Effector memory CD8-positive, alpha-beta T cell (primary cell): Measurements from ENCODE around the gene HDDC3.

ENCODE experiments used
- ATAC-seq: fragments of 150-1000 bp; cut with Tn5 transposase; replicated peaks from 2 replicates; pipeline ENCODE4 v1.10.0; 2021; ENCODE audit warnings: mild to moderate bottlenecking, moderate library complexity
- DNase-seq, 3 experiments: peaks; one replicate each; pipeline ENCODE4 v3.0.0; 2021
- H3K27ac Mint-ChIP-seq, 2 donors: one replicate each; pipeline ENCODE4 v1.8.0; 2022; ENCODE audit warnings: mild to moderate bottlenecking in 2 of 2, mixed read lengths in 2 of 2, moderate library complexity in 2 of 2
- H3K27me3 Mint-ChIP-seq, 2 donors: one replicate each; pipeline ENCODE4 v1.8.0; 2022; ENCODE audit warnings: mixed read lengths in 2 of 2
- H3K36me3 Mint-ChIP-seq: one replicate; pipeline ENCODE4 v1.8.0; 2022; ENCODE audit warnings: mild to moderate bottlenecking, moderate library complexity, mixed read lengths; ENCODE audit not compliant: insufficient read depth
- H3K4me1 Mint-ChIP-seq, 2 donors: one replicate each; pipeline ENCODE4 v1.8.0; 2022; ENCODE audit warnings: low read depth in 2 of 2, mixed read lengths in 2 of 2
- H3K4me3 Mint-ChIP-seq, 2 donors: one replicate each; pipeline ENCODE4 v1.8.0; 2022; ENCODE audit warnings: mild to moderate bottlenecking in 2 of 2, mixed read lengths in 2 of 2, moderate library complexity in 2 of 2
- H3K9me3 Mint-ChIP-seq, 2 donors: one replicate each; pipeline ENCODE4 v1.8.0; 2022; ENCODE audit warnings: mixed read lengths in 2 of 2

Gene HDDC3

DNA sequence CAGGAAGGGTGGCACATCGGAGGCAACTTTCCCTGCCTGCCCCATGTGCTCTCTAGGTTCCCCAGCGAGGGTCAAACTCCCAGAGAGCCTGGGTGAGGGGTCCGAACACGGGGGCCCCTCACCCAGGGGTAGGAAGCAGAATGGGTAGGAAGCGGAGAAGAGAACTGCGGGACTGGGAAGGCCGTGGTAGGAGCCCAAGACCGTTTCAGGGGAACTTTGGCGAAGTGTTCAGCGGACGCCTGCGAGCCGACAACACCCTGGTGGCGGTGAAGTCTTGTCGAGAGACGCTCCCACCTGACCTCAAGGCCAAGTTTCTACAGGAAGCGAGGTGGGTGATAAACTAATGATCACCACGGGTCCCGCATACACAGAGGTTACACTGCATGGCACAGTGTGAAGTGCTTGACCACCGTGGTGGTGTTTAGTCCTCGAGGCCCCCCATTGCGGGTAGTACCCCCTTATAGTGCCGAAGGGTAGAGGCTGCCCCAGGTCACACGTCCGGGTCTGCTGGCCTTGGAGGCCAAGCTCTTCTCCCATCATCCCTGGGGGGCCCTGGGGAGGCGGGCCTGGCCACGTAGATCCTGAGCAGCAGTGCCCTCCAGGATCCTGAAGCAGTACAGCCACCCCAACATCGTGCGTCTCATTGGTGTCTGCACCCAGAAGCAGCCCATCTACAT, 39.7 kb downstream of the HDDC3 start:
- peaks cover 7% of the 10 kb centered on the region for H3K36me3 Mint-ChIP-seq
- peaks cover 2 to 12% of the 10 kb centered on the region in 2 donors for H3K27me3 Mint-ChIP-seq
- H3K4me3 Mint-ChIP-seq = no peak overlapping the region

DNA sequence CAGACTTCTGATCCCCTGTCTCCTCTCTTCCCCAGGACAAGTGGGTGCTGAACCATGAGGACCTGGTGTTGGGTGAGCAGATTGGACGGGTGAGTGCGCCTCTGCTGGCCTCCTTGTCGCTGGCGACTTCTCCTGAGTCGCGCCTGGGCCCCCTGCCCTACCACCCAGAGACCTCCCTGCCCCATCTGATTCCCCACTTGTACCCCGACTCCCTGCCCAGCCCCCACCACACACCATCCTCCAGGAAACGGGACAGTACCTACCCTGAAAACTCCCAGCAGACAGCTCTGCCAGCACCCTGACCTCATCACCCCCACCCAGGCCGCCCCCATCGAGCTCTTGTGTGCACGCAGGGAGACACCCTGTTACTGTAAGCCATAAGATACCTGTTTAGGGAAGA, 40.3 kb downstream of the HDDC3 start:
- Mint-ChIP-seq H3K4me1 (peaks cover 10 to 17% of the 10 kb centered on the region in 2 donors), H3K27me3 (peaks cover 7 to 12% of the 10 kb centered on the region in 2 donors), H3K9me3 (no peaks in the 10 kb centered on the region), H3K4me3 (no peak overlapping the region), H3K27ac (peak overlapping the region in 1 of 2 donors; percentile 79), H3K36me3 (peaks cover 7% of the 10 kb centered on the region)
- ATAC-seq = no peak
- no peak for DNase-seq

More for the DNA sequence above, 39.7 kb downstream of the HDDC3 start:
- Mint-ChIP-seq H3K4me1 (peaks cover 10 to 17% of the 10 kb centered on the region in 2 donors), H3K27ac (peak overlapping the region in 1 of 2 donors; percentile 79), H3K9me3 (no peaks in the 10 kb centered on the region)
- DNase-seq (no peak), ATAC-seq (no peak)

- peaks cover 7 to 12% of the 10 kb centered on the region in 2 donors for H3K27me3 Mint-ChIP-seq
- DNase-seq = no peak
- no peak overlapping the region for H3K27ac Mint-ChIP-seq
- H3K4me3 Mint-ChIP-seq = no peak overlapping the region
- H3K9me3 Mint-ChIP-seq = no peaks in the 10 kb centered on the region
- peaks cover 10 to 17% of the 10 kb centered on the region in 2 donors for H3K4me1 Mint-ChIP-seq
- ATAC-seq = no peak
- peaks cover 7% of the 10 kb centered on the region for H3K36me3 Mint-ChIP-seq
Measured at GRCh38 chr15:90891346-90891949, 40.9 kb downstream of the HDDC3 start.

DNA sequence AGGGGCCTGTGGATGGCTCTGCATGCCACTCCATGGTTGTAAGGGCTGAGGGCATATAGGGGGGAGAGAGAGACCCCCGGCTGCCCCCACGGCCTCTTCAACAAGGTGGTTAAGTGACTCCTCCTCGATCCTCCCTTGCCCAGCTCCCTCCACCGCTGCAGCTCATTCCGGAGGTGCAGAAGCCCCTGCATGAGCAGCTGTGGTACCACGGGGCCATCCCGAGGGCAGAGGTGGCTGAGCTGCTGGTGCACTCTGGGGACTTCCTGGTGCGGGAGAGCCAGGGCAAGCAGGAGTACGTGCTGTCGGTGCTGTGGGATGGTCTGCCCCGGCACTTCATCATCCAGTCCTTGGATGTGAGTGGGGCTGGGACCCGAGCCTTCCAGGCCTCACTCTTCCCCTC, 41.5 kb downstream of the HDDC3 start:
- no peak for DNase-seq
- H3K9me3 Mint-ChIP-seq = no peaks in the 10 kb centered on the region
- H3K27me3 Mint-ChIP-seq = peaks cover 7 to 12% of the 10 kb centered on the region in 2 donors
- H3K4me3 Mint-ChIP-seq = no peak overlapping the region
- ATAC-seq = no peak
- H3K4me1 Mint-ChIP-seq = peaks cover 14 to 17% of the 10 kb centered on the region in 2 donors
- H3K27ac Mint-ChIP-seq = no peak overlapping the region
- H3K36me3 Mint-ChIP-seq = peaks cover 7% of the 10 kb centered on the region

GRCh38 chr15:90889736-90890456, 42.5 kb downstream of the HDDC3 start:
- H3K4me3 Mint-ChIP-seq = peak overlapping the region; percentile 58 to 62
- H3K27me3 Mint-ChIP-seq = peaks cover 7 to 17% of the 10 kb centered on the region in 2 donors
- DNase-seq (no peak), ATAC-seq (peak; percentile 22)
- H3K4me1 Mint-ChIP-seq = peaks cover 17 to 20% of the 10 kb centered on the region in 2 donors
- H3K27ac Mint-ChIP-seq = peak overlapping the region in 1 of 2 donors; percentile 62
- H3K36me3 Mint-ChIP-seq = peaks cover 10% of the 10 kb centered on the region
- H3K9me3 Mint-ChIP-seq = no peaks in the 10 kb centered on the region

- ATAC-seq (peak; percentile 92), DNase-seq (peak; percentile 44 to 52 (median 50))
- Mint-ChIP-seq H3K9me3 (no peaks in the 10 kb centered on the region), H3K4me1 (peaks cover 17 to 21% of the 10 kb centered on the region in 2 donors), H3K27ac (peak overlapping the region in 1 of 2 donors; percentile 62), H3K36me3 (peaks cover 10% of the 10 kb centered on the region), H3K27me3 (peaks cover 7 to 18% of the 10 kb centered on the region in 2 donors), H3K4me3 (peak overlapping the region; percentile 58 to 62)
Measured at GRCh38 chr15:90889313-90889730, 43.0 kb downstream of the HDDC3 start.

DNA sequence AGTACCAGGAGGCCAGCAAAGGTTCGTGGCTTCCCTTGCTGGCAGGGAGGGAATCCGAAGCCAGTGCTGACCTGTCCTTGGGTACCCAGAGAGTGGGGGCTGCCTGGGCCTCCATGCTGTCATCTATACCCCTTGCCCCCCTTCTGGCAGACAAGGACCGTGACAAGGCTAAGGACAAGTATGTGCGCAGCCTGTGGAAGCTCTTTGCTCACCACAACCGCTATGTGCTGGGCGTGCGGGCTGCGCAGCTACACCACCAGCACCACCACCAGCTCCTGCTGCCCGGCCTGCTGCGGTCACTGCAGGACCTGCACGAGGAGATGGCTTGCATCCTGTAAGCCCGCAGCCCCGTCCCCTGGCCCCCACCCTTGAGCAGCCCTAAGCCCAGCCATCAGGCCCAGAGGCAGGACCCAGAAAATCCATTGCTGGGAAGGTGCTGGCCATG, 45.3 kb downstream of the HDDC3 start:
- peaks cover 22% of the 10 kb centered on the region for H3K36me3 Mint-ChIP-seq
- ATAC-seq (no peak), DNase-seq (no peak)
- H3K27me3 Mint-ChIP-seq = peaks cover 7 to 18% of the 10 kb centered on the region in 2 donors
- peaks cover 17 to 21% of the 10 kb centered on the region in 2 donors for H3K4me1 Mint-ChIP-seq
- H3K4me3 Mint-ChIP-seq = no peak overlapping the region
- no peaks in the 10 kb centered on the region for H3K9me3 Mint-ChIP-seq
- H3K27ac Mint-ChIP-seq = no peak overlapping the region

- DNase-seq = no peak
- Mint-ChIP-seq H3K27me3 (peaks cover 7 to 18% of the 10 kb centered on the region in 2 donors), H3K9me3 (no peaks in the 10 kb centered on the region), H3K36me3 (peaks cover 26% of the 10 kb centered on the region), H3K4me1 (peaks cover 17 to 21% of the 10 kb centered on the region in 2 donors), H3K4me3 (no peak overlapping the region), H3K27ac (no peak overlapping the region)
- no peak for ATAC-seq
Measured at GRCh38 chr15:90886291-90886614, 46.1 kb downstream of the HDDC3 start.

GRCh38 chr15:90885432-90886290, 46.7 kb downstream of the HDDC3 start:
- Mint-ChIP-seq H3K36me3 (peaks cover 32% of the 10 kb centered on the region), H3K9me3 (no peaks in the 10 kb centered on the region), H3K4me3 (peak overlapping the region in 1 of 2 donors; percentile 32), H3K4me1 (peaks cover 17 to 21% of the 10 kb centered on the region in 2 donors), H3K27ac (peak overlapping the region in 1 of 2 donors; percentile 26), H3K27me3 (peaks cover 7 to 18% of the 10 kb centered on the region in 2 donors)
- DNase-seq (peak; percentile 68 to 73 (median 72)), ATAC-seq (peak; percentile 37)

DNA sequence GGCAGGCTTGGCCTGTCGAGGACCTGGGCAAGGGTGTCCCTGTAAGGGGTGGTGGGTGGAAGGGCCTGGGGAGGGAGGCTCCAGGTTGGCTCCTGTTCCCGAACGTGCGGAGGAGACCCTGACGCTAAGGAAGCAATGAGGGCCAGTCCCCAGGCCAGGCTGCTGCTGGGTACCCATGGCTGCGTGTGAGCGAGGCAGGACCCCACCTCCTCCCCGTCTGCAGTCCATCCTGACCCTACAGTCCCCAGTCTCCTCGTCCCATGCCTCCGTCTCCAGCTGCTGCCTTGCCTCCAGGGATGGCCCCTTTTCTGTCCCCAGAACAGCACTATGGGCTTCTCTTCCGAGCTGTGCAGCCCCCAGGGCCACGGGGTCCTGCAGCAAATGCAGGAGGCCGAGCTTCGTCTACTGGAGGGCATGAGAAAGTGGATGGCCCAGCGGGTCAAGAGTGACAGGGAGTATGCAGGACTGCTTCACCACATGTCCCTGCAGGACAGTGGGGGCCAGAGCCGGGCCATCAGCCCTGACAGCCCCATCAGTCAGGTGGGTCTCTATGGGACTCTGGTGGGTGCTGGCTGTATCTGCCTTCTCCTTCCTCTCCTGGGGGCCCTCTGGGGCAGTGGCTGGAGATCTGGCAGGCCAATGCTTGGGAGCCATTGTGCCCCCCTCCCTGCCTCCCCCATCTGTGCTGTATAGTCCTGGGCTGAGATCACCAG, 47.5 kb downstream of the HDDC3 start:
- DNase-seq (no peak), ATAC-seq (no peak)
- peaks cover 7 to 18% of the 10 kb centered on the region in 2 donors for H3K27me3 Mint-ChIP-seq
- peak overlapping the region in 1 of 2 donors; percentile 26 for H3K27ac Mint-ChIP-seq
- no peaks in the 10 kb centered on the region for H3K9me3 Mint-ChIP-seq
- peaks cover 38% of the 10 kb centered on the region for H3K36me3 Mint-ChIP-seq
- H3K4me3 Mint-ChIP-seq = peak overlapping the region in 1 of 2 donors; percentile 32
- peaks cover 13 to 21% of the 10 kb centered on the region in 2 donors for H3K4me1 Mint-ChIP-seq

DNA sequence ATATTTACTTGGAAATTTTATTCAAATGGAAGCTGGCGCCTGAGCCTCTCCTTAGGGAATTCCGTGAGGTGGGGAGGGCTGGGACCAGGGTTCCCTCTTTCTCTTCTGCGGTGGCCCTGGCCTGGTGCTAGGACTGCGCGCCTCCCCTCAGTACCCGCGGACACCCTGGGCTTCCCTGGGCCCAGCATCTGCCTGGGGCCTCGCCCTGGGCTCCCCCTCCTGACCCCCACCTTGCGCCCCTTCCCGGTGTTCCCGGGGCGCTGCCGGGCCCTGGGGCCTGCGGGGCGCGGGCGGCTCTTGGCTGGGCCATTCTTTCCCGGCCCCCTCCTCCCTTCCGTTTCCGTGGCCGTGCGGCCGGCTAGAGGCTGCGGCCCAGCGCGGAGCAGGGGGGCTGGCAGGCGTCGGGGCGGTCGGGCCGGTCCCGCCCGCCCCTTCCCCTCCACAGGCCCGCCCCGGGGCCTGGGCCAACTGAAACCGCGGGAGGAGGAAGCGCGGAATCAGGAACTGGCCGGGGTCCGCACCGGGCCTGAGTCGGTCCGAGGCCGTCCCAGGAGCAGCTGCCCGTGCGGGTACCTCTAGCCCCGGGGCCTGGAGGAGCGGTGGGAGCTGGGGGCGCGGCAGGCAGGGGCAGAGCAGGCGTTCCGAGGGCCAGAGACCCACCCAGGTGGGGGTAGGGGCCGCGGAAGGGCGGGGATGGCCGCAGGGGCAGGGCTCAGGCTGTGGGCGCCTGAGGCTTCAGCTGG, 48.2 kb downstream of the HDDC3 start, which contains the start of gene FES:
Gene FES (plus strand): TSS at position 529 of the 743 bp plus-strand sequence. CDS start 542 bp downstream, outside the sequence.
- Mint-ChIP-seq H3K27me3 (peaks cover 7 to 18% of the 10 kb centered on the region in 2 donors), H3K4me3 (peak within 1 kb of the TSS in 1 of 2 donors; percentile 32), H3K4me1 (peaks cover 6 to 17% of the 10 kb centered on the region in 2 donors), H3K27ac (peak within 1 kb of the TSS in 1 of 2 donors; percentile 55), H3K36me3 (peaks cover 39% of the 10 kb centered on the region), H3K9me3 (no peaks in the 10 kb centered on the region)
- ATAC-seq (no peak), DNase-seq (no peak)
